DND-41 (cell line): ENCODE measurements around the gene NLRP11.

Experiments used
- CTCF ChIP-seq: IDR thresholded peaks from 2 replicates; pipeline ENCODE4 v1.5.1; 2012; ENCODE audit warnings: borderline replicate concordance, low read length, moderate library complexity, mild to moderate bottlenecking; ENCODE audit not compliant: poor library complexity, severe bottlenecking; ENCODE audit errors: extremely low read depth
- EZH2 ChIP-seq: IDR thresholded peaks from 3 replicates; pipeline ENCODE4 v1.6.1; 2012; ENCODE audit warnings: borderline replicate concordance, low read depth, mild to moderate bottlenecking, moderate library complexity, low read length, inconsistent platforms; ENCODE audit not compliant: severe bottlenecking

GRCh38 chr19:55836340-55836739, 4.5 kb upstream of the NLRP11 start, which contains the start of gene NLRP4:
- TF ChIP-seq CTCF (no peak), EZH2 (no peak)
